GM12872 (cell line): ENCODE results near the gene ADM2.

Experiments used
- CTCF ChIP-seq: IDR thresholded peaks from 3 replicates; pipeline ENCODE4 v1.5.1; 2011; ENCODE audit warnings: low read depth, mild to moderate bottlenecking, low read length, moderate library complexity; ENCODE audit not compliant: insufficient read depth

The ADM2 gene

GRCh38 chr22:50535113-50535512, 53.8 kb downstream of the ADM2 start:
- TF ChIP-seq CTCF = no peak
